Left lobe of liver (tissue), 1 donor: ENCODE measurements around the gene TNFAIP8. TPM values are rescaled to one million over a fixed set of nuclear protein-coding genes. Genes with fewer than 3 reads are reported as not detected.

Source experiments
- total RNA-seq: library from RNA; stranded (reverse); gene quantifications from one replicate; pipeline ENCODE4 v1.2.1, GENCODE V29; 2021
- donor health status: DM: no; HTN: yes; CAD: no.

Gene TNFAIP8
- total RNA-seq, 1 donor from 2014 or later = 2.4 TPM

Other genes with a start within 250 kb of the TNFAIP8 start
- gene HSD17B4, start 96.5 kb downstream of the TNFAIP8 start, total RNA-seq = 664 TPM